Upper lobe of right lung (tissue), 1 donor: ENCODE results near the gene KRTAP10-9. TPM values are rescaled to one million over a fixed set of nuclear protein-coding genes. Genes with fewer than 3 reads are reported as not detected.
A peak's percentile ranks its signal among the peaks of the same experiment; 100 is the strongest.

ENCODE experiments used
- ATAC-seq: fragments of 200-7000 bp; cut with Tn5 transposase; one replicate; pipeline ENCODE4 v1.9.1; 2020; ENCODE audit warnings: mild to moderate bottlenecking, moderate library complexity
- DNase-seq: peaks from one replicate; pipeline ENCODE4 v3.0.0-alpha.2; 2020
- H3K27ac ChIP-seq: fragments of 200-600 bp; one replicate; pipeline ENCODE4 v1.8.0; 2022
- H3K27me3 ChIP-seq: fragments of 200-600 bp; one replicate; pipeline ENCODE4 v1.8.0; 2022; ENCODE audit warnings: mild to moderate bottlenecking
- H3K36me3 ChIP-seq: fragments of 200-600 bp; one replicate; pipeline ENCODE4 v1.8.0; 2022
- H3K4me1 ChIP-seq: fragments of 200-600 bp; one replicate; pipeline ENCODE4 v1.8.0; 2022
- H3K4me3 ChIP-seq: fragments of 200-600 bp; one replicate; pipeline ENCODE4 v1.8.0; 2022; ENCODE audit warnings: mild to moderate bottlenecking
- H3K9me3 ChIP-seq: fragments of 200-600 bp; one replicate; pipeline ENCODE4 v1.8.0; 2022
- CTCF ChIP-seq: fragments of 200-600 bp; IDR thresholded peaks from one replicate; pipeline ENCODE4 v1.8.0; 2022; ENCODE audit warnings: antibody characterized with exemption
- intact Hi-C: fragments of 100-400 bp; cut with DNase I; formaldehyde crosslinking; loops from one replicate; pipeline ENCODE4 v1.11.0; 2022
- total RNA-seq: library from RNA; stranded (reverse); fragmentation: NEBNext Ultra II Directional; extraction: Animal tissue kit (Norgen Biotek cat#: 25700); gene quantifications from one replicate; pipeline ENCODE4 v1.2.1, GENCODE V29; 2021
- donor health status: DM: no; HTN: yes; CAD: no; lungs with severe emphysema.

Gene KRTAP10-9
- total RNA-seq, 1 donor from 2014 or later = not detected

GRCh38 chr21:44614161-44614631, 12.7 kb upstream of the KRTAP10-9 start:
- H3K27me3 ChIP-seq = no peaks in the 10 kb centered on the region
- TF ChIP-seq CTCF = no peak

GRCh38 chr21:44614961-44615391, 11.9 kb upstream of the KRTAP10-9 start:
- DNase-seq (peak; percentile 59), ATAC-seq (no peak)
- Histone ChIP-seq H3K9me3 (peaks cover 4% of the 10 kb centered on the region), H3K27ac (no peak overlapping the region), H3K4me1 (no peaks in the 10 kb centered on the region), H3K36me3 (no peaks in the 10 kb centered on the region), H3K4me3 (no peak overlapping the region), H3K27me3 (no peaks in the 10 kb centered on the region)
- intact Hi-C loops = no loop called here
- no peak for TF ChIP-seq CTCF

More at GRCh38 chr21:44614161-44614631, 12.7 kb upstream of the KRTAP10-9 start:
- DNase-seq = peak; percentile 57
- no peak for ATAC-seq
- intact Hi-C loops = no loop called here
- Histone ChIP-seq H3K27ac (no peak overlapping the region), H3K36me3 (no peaks in the 10 kb centered on the region), H3K4me1 (no peaks in the 10 kb centered on the region), H3K4me3 (no peak overlapping the region), H3K9me3 (peaks cover 9% of the 10 kb centered on the region)

GRCh38 chr21:44615466-44615865, 11.4 kb upstream of the KRTAP10-9 start:
- intact Hi-C loops = no loop called here
- ATAC-seq (no peak), DNase-seq (no peak)
- no peaks in the 10 kb centered on the region for H3K4me1 ChIP-seq
- TF ChIP-seq CTCF = no peak
- no peaks in the 10 kb centered on the region for H3K36me3 ChIP-seq
- H3K9me3 ChIP-seq = peaks cover under 1% of the 10 kb centered on the region
- H3K27ac ChIP-seq = no peak overlapping the region
- no peaks in the 10 kb centered on the region for H3K27me3 ChIP-seq
- no peak overlapping the region for H3K4me3 ChIP-seq

GRCh38 chr21:44615911-44616590, 10.8 kb upstream of the KRTAP10-9 start:
- ATAC-seq = no peak
- intact Hi-C loops = no loop called here
- Histone ChIP-seq H3K27ac (no peak overlapping the region), H3K9me3 (no peaks in the 10 kb centered on the region), H3K36me3 (no peaks in the 10 kb centered on the region), H3K27me3 (no peaks in the 10 kb centered on the region), H3K4me1 (no peaks in the 10 kb centered on the region), H3K4me3 (no peak overlapping the region)
- no peak for TF ChIP-seq CTCF
- peak; percentile 54 for DNase-seq

- Histone ChIP-seq H3K36me3 (no peaks in the 10 kb centered on the region), H3K4me1 (no peaks in the 10 kb centered on the region), H3K27ac (no peak overlapping the region), H3K4me3 (no peak overlapping the region), H3K9me3 (no peaks in the 10 kb centered on the region), H3K27me3 (no peaks in the 10 kb centered on the region)
- ATAC-seq = no peak
- TF ChIP-seq CTCF = no peak
- DNase-seq = no peak
- intact Hi-C loops = no loop called here
These were observed 10.3 kb upstream of the KRTAP10-9 start for GRCh38 chr21:44616591-44616926.
